Thyroid gland (tissue), 4 donors: Measurements from ENCODE around the gene SLX9.

Experiments
- CTCF ChIP-seq, 6 experiments: fragments of 200-600 bp in 3 of 6; fragments of 450-650 bp in 3 of 6; sonication (generic) in 3 of 6; IDR thresholded peaks; one replicate each; pipeline ENCODE4 v1.5.1; 2016 to 2019; ENCODE audit warnings: antibody characterized with exemption in 6 of 6, mild to moderate bottlenecking in 2 of 6, inconsistent platforms in 1 of 6, moderate library complexity in 1 of 6
- POLR2A ChIP-seq, 2 donors: fragments of 450-650 bp; IDR thresholded peaks; one replicate each; pipeline ENCODE4 v1.6.1; 2017; ENCODE audit warnings: antibody characterized with exemption in 2 of 2, mild to moderate bottlenecking in 2 of 2, moderate library complexity in 1 of 2

GRCh38 chr21:44899768-44900558, 39.9 kb upstream of the SLX9 start:
- TF ChIP-seq CTCF (IDR thresholded peaks at IDR 0.05) (no peak), POLR2A (IDR thresholded peaks at IDR 0.05) (no peak)
